ENCODE data around the gene SDCBP2. TPM values are rescaled to one million over a fixed set of nuclear protein-coding genes. Genes with fewer than 3 reads are reported as not detected.

SDCBP2 gene
- total and polyA plus RNA-seq, 2 of the 4 experiments (the other 2 are of a cell fraction), result 0.54 to 1.3 TPM

DNA sequence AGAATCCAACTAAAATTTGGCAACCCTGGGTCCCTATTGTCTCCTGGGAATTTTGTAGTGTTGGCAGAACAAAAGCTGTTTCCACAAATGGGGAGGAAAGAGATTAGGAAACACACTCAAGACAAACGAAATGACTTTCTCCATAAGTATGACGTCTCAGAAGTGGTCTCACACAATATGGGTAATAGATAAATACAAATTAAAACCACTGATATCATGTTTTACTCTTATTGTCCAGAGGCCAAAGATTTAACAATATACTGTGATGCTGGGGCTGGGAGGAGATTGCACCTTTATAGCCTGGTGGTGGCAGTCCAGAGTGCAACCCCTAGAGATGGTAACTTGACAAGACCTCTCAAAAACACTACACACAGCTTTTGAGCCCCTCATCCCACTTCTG is 45.3 kb upstream of the SDCBP2 start:
- no CpG with 5 or more reads among the region's 2 CpGs for WGBS, 2 experiments (ENCODE audit: extremely low coverage in 2 of 2, insufficient read length in 1 of 2)
- Histone ChIP-seq H4K8ac (ENCODE audit: low read depth in 2 of 2, low read length in 2 of 2) (no peak overlapping the region), H3K27ac (ENCODE audit: insufficient read depth, low read length) (no peak overlapping the region), H3K79me1 (ENCODE audit: low read depth in 1 of 2, low read length in 2 of 2) (peaks cover 37 to 95% of the 10 kb centered on the region in 2 experiments), H3K9ac (ENCODE audit: low read depth, low read length) (no peak overlapping the region), H2BK5ac (ENCODE audit: low read depth, low read length, poor library complexity, severe bottlenecking) (no peak overlapping the region), H3K18ac (ENCODE audit: low read depth, low read length) (no peak overlapping the region), H3K27me3 (ENCODE audit: control insufficient read depth, insufficient read depth, low read length) (no peaks in the 10 kb centered on the region), H3K23ac (ENCODE audit: low read depth, low read length) (no peak overlapping the region), H2AK5ac (ENCODE audit: low read depth, low read length) (no peak overlapping the region), H3K4me1 (ENCODE audit: control insufficient read depth, insufficient read depth, low read length) (peaks cover 35% of the 10 kb centered on the region), H3K4me2 (ENCODE audit: low read depth, low read length) (no peak overlapping the region), H2AK9ac (replicated peaks; ENCODE audit: low read depth, low read length, poor library complexity) (no peak overlapping the region), H3K14ac (replicated peaks; ENCODE audit: low read depth, low read length) (no peak overlapping the region), H2BK15ac (ENCODE audit: low read depth, low read length) (no peak overlapping the region), H3K4me3 (ENCODE audit: insufficient read depth, low read depth, low read length) (no peak overlapping the region), H4K5ac (ENCODE audit: low read depth, low read length) (no peak overlapping the region), H3K56ac (ENCODE audit: extremely low read depth, insufficient read depth, low read length) (no peak overlapping the region), H3K9me1 (ENCODE audit: insufficient read depth, low read length) (peaks cover 59% of the 10 kb centered on the region), H3K4ac (ENCODE audit: low read depth, low read length) (no peak overlapping the region), H4K20me1 (ENCODE audit: insufficient read depth, low read length) (peaks cover 78% of the 10 kb centered on the region), H4K91ac (ENCODE audit: insufficient read depth, low read depth, low read length) (no peak overlapping the region), H3K9me3 (ENCODE audit: control insufficient read depth, insufficient read depth, low read length) (no peaks in the 10 kb centered on the region), H2AFZ (replicated peaks; ENCODE audit: low read length, poor library complexity) (no peak overlapping the region), H3K36me3 (ENCODE audit: control insufficient read depth, insufficient read depth, low read length) (peaks cover 19% of the 10 kb centered on the region), H2BK20ac (ENCODE audit: low read depth, low read length) (no peak overlapping the region), H2BK120ac (ENCODE audit: low read depth, low read length) (no peak overlapping the region)
- dilution Hi-C loops (cut with HindIII; ENCODE audit: low sequenced_read_pairs, unreplicated experiment) (no loop called here), in situ Hi-C loops (cut with MboI; ENCODE audit: low sequenced_read_pairs) (no loop called here), intact Hi-C loops (cut with micrococcal nuclease) (loop anchor here (5.0 kb wide), 1 partner anchor 63 kb away; no protein-coding TSS in a partner anchor)
- DNase-seq, result no peak
- ChIA-PET CTCF (interaction anchor here (0.7 kb wide), 1 partner anchor 74 kb away, joined by 4 read pairs; no protein-coding TSS in a partner anchor), POLR2A (ENCODE audit: unreplicated experiment) (no interaction called here)
- ATAC-seq (ENCODE audit: low read depth), result no peak
- TF ChIP-seq CHD1 (IDR thresholded peaks at IDR 0.05; ENCODE audit: low read depth, low read length), result no peak
- TF ChIP-seq CEBPB (IDR thresholded peaks at IDR 0.05; ENCODE audit: low read depth, low read length), result no peak
- TF ChIP-seq, protein P1, sequence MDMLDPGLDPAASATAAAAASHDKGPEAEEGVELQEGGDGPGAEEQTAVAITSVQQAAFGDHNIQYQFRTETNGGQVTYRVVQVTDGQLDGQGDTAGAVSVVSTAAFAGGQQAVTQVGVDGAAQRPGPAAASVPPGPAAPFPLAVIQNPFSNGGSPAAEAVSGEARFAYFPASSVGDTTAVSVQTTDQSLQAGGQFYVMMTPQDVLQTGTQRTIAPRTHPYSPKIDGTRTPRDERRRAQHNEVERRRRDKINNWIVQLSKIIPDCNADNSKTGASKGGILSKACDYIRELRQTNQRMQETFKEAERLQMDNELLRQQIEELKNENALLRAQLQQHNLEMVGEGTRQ (IDR thresholded peaks at IDR 0.05; ENCODE audit: low read depth, low read length), result no peak
- no peak for TF ChIP-seq FOS (IDR thresholded peaks at IDR 0.05; ENCODE audit: low read depth, low read length)
- TF ChIP-seq POLR2A (IDR thresholded peaks at IDR 0.05; ENCODE audit: low read depth, low read length), result no peak
- TF ChIP-seq BHLHE40 (IDR thresholded peaks at IDR 0.05; ENCODE audit: low read depth, low read length), result no peak
- no peak for TF ChIP-seq RFX5 (IDR thresholded peaks at IDR 0.05; ENCODE audit: low read depth, low read length)
- no peak for TF ChIP-seq SMC3 (IDR thresholded peaks at IDR 0.05; ENCODE audit: low read depth, low read length)
- no peak for TF ChIP-seq MXI1 (IDR thresholded peaks at IDR 0.05; ENCODE audit: borderline replicate concordance, low read depth, low read length)
- BruUV-seq (replicated peaks), result no TSS peak

All from IMR-90 (cell line).